ENCODE data around the gene PHLPP1.
A peak's percentile ranks its signal among the peaks of the same experiment; 100 is the strongest.

The PHLPP1 gene

DNA sequence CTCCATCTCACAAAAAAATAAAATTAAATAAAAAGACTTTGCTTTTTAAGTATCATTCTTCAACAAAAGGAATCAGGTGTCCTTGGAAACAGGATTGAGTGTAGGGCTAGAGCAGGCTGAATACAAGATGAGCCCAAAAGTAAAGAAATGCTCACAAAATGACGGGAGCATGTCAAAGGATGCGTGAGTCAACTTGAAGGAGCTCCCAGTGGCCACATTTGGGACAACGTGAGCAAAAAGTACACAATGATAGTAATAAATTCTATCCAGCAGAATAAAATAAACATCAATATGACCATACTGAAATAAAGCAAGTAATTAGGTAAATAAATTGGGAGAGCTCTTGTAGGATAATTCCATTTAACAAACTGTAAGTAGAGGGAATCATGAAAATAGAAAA is 220.7 kb downstream of the PHLPP1 start:
- peaks cover 42% of the 10 kb centered on the region for H3K4me1 ChIP-seq (ENCODE audit: insufficient read depth, low read length, poor library complexity, severe bottlenecking)
- no peaks in the 10 kb centered on the region for H3K36me3 ChIP-seq (ENCODE audit: insufficient read depth, low read length)
- no peak overlapping the region for H3K4me3 ChIP-seq (ENCODE audit: low read length, poor library complexity, severe bottlenecking)
- H4K20me1 ChIP-seq (ENCODE audit: insufficient read depth, low read length, poor library complexity, severe bottlenecking): no peaks in the 10 kb centered on the region
- H3K9me3 ChIP-seq (ENCODE audit: insufficient read depth, low read depth, low read length): no peaks in the 10 kb centered on the region
- no peak overlapping the region for H2AFZ ChIP-seq (ENCODE audit: low read length)
- H3F3A ChIP-seq (ENCODE audit: low read depth): no peaks in the 10 kb centered on the region
- no peak overlapping the region for H3K4me2 ChIP-seq (ENCODE audit: low read depth, low read length, poor library complexity, severe bottlenecking)
- H3K79me2 ChIP-seq (ENCODE audit: insufficient read depth, low read length): no peaks in the 10 kb centered on the region
- no peaks in the 10 kb centered on the region for H3K27me3 ChIP-seq (ENCODE audit: insufficient read depth, low read length, poor library complexity, severe bottlenecking)
- no peak for TF ChIP-seq EZH2phosphoT487 (IDR thresholded peaks at IDR 0.05; ENCODE audit: borderline replicate concordance)
- TF ChIP-seq, protein P1, sequence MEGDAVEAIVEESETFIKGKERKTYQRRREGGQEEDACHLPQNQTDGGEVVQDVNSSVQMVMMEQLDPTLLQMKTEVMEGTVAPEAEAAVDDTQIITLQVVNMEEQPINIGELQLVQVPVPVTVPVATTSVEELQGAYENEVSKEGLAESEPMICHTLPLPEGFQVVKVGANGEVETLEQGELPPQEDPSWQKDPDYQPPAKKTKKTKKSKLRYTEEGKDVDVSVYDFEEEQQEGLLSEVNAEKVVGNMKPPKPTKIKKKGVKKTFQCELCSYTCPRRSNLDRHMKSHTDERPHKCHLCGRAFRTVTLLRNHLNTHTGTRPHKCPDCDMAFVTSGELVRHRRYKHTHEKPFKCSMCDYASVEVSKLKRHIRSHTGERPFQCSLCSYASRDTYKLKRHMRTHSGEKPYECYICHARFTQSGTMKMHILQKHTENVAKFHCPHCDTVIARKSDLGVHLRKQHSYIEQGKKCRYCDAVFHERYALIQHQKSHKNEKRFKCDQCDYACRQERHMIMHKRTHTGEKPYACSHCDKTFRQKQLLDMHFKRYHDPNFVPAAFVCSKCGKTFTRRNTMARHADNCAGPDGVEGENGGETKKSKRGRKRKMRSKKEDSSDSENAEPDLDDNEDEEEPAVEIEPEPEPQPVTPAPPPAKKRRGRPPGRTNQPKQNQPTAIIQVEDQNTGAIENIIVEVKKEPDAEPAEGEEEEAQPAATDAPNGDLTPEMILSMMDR (conservative IDR thresholded peaks at IDR 0.05; ENCODE audit: low read length): peak; percentile 13; the same call in 1 of the 2 replicates
- no peaks in the 10 kb centered on the region for H3K9me2 ChIP-seq (replicated peaks; ENCODE audit: low read depth, low read length)
- no peak overlapping the region for H3K9ac ChIP-seq (ENCODE audit: low read depth, low read length, poor library complexity, severe bottlenecking)

DNA sequence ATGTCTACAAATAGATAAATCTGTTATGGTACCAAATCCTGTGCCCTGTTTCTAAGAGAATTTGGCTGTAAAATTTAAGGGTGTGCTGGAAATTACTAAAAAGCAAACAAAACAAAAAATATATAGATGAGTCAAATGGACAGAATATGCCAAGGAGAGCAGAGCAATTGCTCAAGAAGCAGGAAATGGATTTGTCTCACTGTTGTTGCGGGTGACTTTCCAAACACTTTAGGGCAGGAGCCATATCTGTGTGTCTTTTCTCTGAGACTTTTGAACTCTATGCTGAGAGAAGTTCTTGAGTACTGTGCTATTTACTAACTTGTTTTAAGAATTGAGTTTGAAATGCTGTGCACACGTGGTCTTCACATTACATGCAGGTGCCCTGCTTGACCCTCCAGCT is 221.7 kb downstream of the PHLPP1 start:
- H3F3A ChIP-seq (ENCODE audit: low read depth): no peaks in the 10 kb centered on the region
- no peak overlapping the region for H2AFZ ChIP-seq (ENCODE audit: low read length)
- H3K36me3 ChIP-seq (ENCODE audit: insufficient read depth, low read length): no peaks in the 10 kb centered on the region
- H3K4me2 ChIP-seq (ENCODE audit: low read depth, low read length, poor library complexity, severe bottlenecking): no peak overlapping the region
- H3K4me1 ChIP-seq (ENCODE audit: insufficient read depth, low read length, poor library complexity, severe bottlenecking): peaks cover 47% of the 10 kb centered on the region
- no peaks in the 10 kb centered on the region for H4K20me1 ChIP-seq (ENCODE audit: insufficient read depth, low read length, poor library complexity, severe bottlenecking)
- no peaks in the 10 kb centered on the region for H3K27me3 ChIP-seq (ENCODE audit: insufficient read depth, low read length, poor library complexity, severe bottlenecking)
- no peaks in the 10 kb centered on the region for H3K79me2 ChIP-seq (ENCODE audit: insufficient read depth, low read length)
- TF ChIP-seq, protein P1 (conservative IDR thresholded peaks at IDR 0.05; ENCODE audit: low read length): no peak
- TF ChIP-seq EZH2phosphoT487 (IDR thresholded peaks at IDR 0.05; ENCODE audit: borderline replicate concordance): no peak
- no peak overlapping the region for H3K4me3 ChIP-seq (ENCODE audit: low read length, poor library complexity, severe bottlenecking)
- H3K9me2 ChIP-seq (replicated peaks; ENCODE audit: low read depth, low read length): no peaks in the 10 kb centered on the region
- H3K9ac ChIP-seq (ENCODE audit: low read depth, low read length, poor library complexity, severe bottlenecking): peak overlapping the region; percentile 71
- no peaks in the 10 kb centered on the region for H3K9me3 ChIP-seq (ENCODE audit: insufficient read depth, low read depth, low read length)

DNA sequence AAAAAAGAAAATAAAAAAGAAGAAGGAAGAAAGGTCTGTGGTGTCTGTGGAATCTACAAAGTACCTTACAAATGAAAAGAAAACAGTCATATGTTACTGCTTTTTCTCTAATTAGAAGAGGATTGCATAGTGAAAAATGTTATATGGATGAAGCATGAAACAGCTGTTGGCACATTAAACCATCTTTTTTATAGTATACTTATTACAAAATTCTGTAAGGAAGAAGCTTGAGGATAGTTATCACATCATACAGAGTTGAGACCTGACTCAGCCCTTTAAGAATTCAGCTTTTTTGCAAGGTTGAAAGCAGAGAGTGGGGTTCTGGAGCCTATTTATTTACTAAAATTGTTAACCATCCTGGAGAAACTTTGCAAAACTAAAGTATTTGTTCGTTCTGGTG is 222.7 kb downstream of the PHLPP1 start:
- no peaks in the 10 kb centered on the region for H3F3A ChIP-seq (ENCODE audit: low read depth)
- H4K20me1 ChIP-seq (ENCODE audit: insufficient read depth, low read length, poor library complexity, severe bottlenecking): no peaks in the 10 kb centered on the region
- no peaks in the 10 kb centered on the region for H3K27me3 ChIP-seq (ENCODE audit: insufficient read depth, low read length, poor library complexity, severe bottlenecking)
- H3K79me2 ChIP-seq (ENCODE audit: insufficient read depth, low read length): no peaks in the 10 kb centered on the region
- peak overlapping the region; percentile 64 for H3K4me2 ChIP-seq (ENCODE audit: low read depth, low read length, poor library complexity, severe bottlenecking)
- TF ChIP-seq EZH2phosphoT487 (IDR thresholded peaks at IDR 0.05; ENCODE audit: borderline replicate concordance): no peak
- TF ChIP-seq, protein P1 (conservative IDR thresholded peaks at IDR 0.05; ENCODE audit: low read length): no peak
- H3K36me3 ChIP-seq (ENCODE audit: insufficient read depth, low read length): peaks cover 5% of the 10 kb centered on the region; the same call in 1 of the 2 replicates
- peak overlapping the region; percentile 71 for H3K9ac ChIP-seq (ENCODE audit: low read depth, low read length, poor library complexity, severe bottlenecking)
- peaks cover 47% of the 10 kb centered on the region for H3K4me1 ChIP-seq (ENCODE audit: insufficient read depth, low read length, poor library complexity, severe bottlenecking)
- no peaks in the 10 kb centered on the region for H3K9me2 ChIP-seq (replicated peaks; ENCODE audit: low read depth, low read length)
- no peak overlapping the region for H3K4me3 ChIP-seq (ENCODE audit: low read length, poor library complexity, severe bottlenecking)
- H2AFZ ChIP-seq (ENCODE audit: low read length): no peak overlapping the region
- no peaks in the 10 kb centered on the region for H3K9me3 ChIP-seq (ENCODE audit: insufficient read depth, low read depth, low read length)
